Kidney epithelial cell (primary cell): Measurements from ENCODE around the gene SEMA6B. TPM values are rescaled to one million over a fixed set of nuclear protein-coding genes. Genes with fewer than 3 reads are reported as not detected.
A peak's percentile ranks its signal among the peaks of the same experiment; 100 is the strongest.
"Not testable (repeated sequence)": the region's sequence is repeated elsewhere in the genome, so short reads cannot be mapped to it uniquely, and the experiment has no call there.

Source experiments
- DNase-seq: peaks from one replicate; pipeline ENCODE4 v3.0.0-alpha.2; 2010; ENCODE audit warnings: low read depth
- H3K27me3 ChIP-seq: 2 replicates; pipeline ENCODE4 v1.6.0; 2011; ENCODE audit warnings: low read length; ENCODE audit not compliant: control insufficient read depth, insufficient read depth
- H3K36me3 ChIP-seq: 2 replicates; pipeline ENCODE4 v1.5.1; 2011; ENCODE audit warnings: low read length; ENCODE audit not compliant: control insufficient read depth, insufficient read depth
- H3K4me3 ChIP-seq: 2 replicates; pipeline ENCODE4 v1.5.1; 2011; ENCODE audit warnings: low read depth, mild to moderate bottlenecking, control low read depth, low read length
- CTCF ChIP-seq: IDR thresholded peaks from 2 replicates; pipeline ENCODE4 v1.5.1; 2011; ENCODE audit warnings: mild to moderate bottlenecking, moderate library complexity, low read length, control low read depth, inconsistent platforms; ENCODE audit not compliant: insufficient read depth, poor library complexity, severe bottlenecking
- total RNA-seq: library from RNA; depleted of rRNA; stranded (reverse); fragments of >200 nt; gene quantifications from 2 replicates; pipeline ENCODE4 v1.2.3, GENCODE V29; 2015

Gene SEMA6B
- total RNA-seq, 1 donor from 2014 or later, result 0.13 TPM

- H3K36me3 ChIP-seq, result no peaks in the 10 kb centered on the region
Observed at GRCh38 chr19:4528843-4529242, 30.6 kb downstream of the SEMA6B start.

GRCh38 chr19:4527377-4527776 lies 32.1 kb downstream of the SEMA6B start:
- H3K36me3 ChIP-seq, H3K27me3 ChIP-seq, DNase-seq: not testable (repeated sequence)

More at GRCh38 chr19:4528843-4529242, 30.6 kb downstream of the SEMA6B start:
- TF ChIP-seq CTCF, result no peak
- Histone ChIP-seq H3K4me3 (no peak overlapping the region), H3K27me3 (peaks cover 8% of the 10 kb centered on the region)
- DNase-seq, result no peak

GRCh38 chr19:4525563-4526002 lies 33.9 kb downstream of the SEMA6B start:
- DNase-seq, result no peak
- no peak for TF ChIP-seq CTCF
- peaks cover 6% of the 10 kb centered on the region for H3K27me3 ChIP-seq
- no peak overlapping the region for H3K4me3 ChIP-seq
- H3K36me3 ChIP-seq, result no peaks in the 10 kb centered on the region

More at GRCh38 chr19:4527377-4527776, 32.1 kb downstream of the SEMA6B start:
- not testable (repeated sequence) for H3K4me3 ChIP-seq

GRCh38 chr19:4524808-4525562 lies 34.5 kb downstream of the SEMA6B start:
- TF ChIP-seq CTCF, result peak; percentile 84
- Histone ChIP-seq H3K27me3 (peaks cover under 1% of the 10 kb centered on the region), H3K36me3 (no peaks in the 10 kb centered on the region), H3K4me3 (no peak overlapping the region)
- no peak for DNase-seq

GRCh38 chr19:4523306-4524110 lies 36.0 kb downstream of the SEMA6B start:
- DNase-seq, result no peak
- Histone ChIP-seq H3K4me3 (no peak overlapping the region), H3K27me3 (no peaks in the 10 kb centered on the region), H3K36me3 (no peaks in the 10 kb centered on the region)
- TF ChIP-seq CTCF, result peak; percentile 84

GRCh38 chr19:4522291-4523002 lies 37.0 kb downstream of the SEMA6B start:
- H3K27me3 ChIP-seq, result no peaks in the 10 kb centered on the region
- no peak overlapping the region for H3K4me3 ChIP-seq
- no peaks in the 10 kb centered on the region for H3K36me3 ChIP-seq
- DNase-seq, result no peak
- no peak for TF ChIP-seq CTCF
